Fibroblast of the conjunctiva (primary cell): ENCODE data around the gene MAML1.

Experiments
- DNase-seq: peaks from one replicate; pipeline ENCODE4 v3.0.0-alpha.2; 2010; ENCODE audit warnings: low read depth

The MAML1 gene

DNA sequence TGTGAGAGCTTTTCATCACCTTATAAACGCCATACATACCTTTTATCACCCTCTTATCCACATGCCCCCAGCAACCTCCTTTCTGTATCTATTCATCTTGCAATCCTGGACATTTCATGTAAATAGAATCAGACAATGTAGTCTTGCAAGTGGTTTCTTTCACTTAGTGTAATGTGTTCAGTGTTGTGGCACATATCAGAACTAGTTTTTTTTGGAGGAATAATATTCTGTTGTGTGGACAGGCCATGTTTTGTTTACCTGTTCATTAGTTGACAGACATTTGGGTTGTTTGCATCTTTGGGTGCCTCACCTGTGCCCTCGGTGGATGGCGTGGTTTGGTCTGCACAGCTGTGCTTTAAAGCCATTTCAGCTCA is 89.4 kb downstream of the MAML1 start:
- no peak for DNase-seq

DNA sequence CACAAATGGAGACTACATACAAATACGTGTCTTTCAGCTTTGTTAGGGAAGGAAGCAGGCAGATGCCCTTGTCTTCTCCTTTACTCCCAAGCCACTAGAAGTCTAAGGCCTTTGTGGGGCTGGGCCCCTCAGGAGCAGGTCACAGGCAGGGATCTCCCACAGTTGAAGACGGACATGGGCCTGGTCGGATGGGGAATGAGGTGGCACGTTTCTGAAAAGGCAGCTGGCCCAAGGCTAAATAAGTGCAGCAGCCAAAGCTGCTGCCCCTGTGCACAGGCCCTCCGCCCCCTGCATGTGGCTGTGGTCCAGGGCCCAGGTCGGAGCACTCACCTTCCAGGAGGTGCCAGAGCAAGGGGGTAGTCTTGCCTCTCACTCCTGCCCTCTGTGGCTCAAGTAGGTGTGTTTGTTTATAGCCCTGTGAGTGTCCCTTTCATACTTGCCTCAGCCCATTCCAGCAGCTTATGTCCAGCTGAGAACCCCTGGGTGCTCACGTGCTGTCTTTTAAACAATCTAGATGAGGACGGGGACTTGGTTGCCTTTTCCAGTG is 89.9 kb downstream of the MAML1 start:
- DNase-seq = no peak

DNA sequence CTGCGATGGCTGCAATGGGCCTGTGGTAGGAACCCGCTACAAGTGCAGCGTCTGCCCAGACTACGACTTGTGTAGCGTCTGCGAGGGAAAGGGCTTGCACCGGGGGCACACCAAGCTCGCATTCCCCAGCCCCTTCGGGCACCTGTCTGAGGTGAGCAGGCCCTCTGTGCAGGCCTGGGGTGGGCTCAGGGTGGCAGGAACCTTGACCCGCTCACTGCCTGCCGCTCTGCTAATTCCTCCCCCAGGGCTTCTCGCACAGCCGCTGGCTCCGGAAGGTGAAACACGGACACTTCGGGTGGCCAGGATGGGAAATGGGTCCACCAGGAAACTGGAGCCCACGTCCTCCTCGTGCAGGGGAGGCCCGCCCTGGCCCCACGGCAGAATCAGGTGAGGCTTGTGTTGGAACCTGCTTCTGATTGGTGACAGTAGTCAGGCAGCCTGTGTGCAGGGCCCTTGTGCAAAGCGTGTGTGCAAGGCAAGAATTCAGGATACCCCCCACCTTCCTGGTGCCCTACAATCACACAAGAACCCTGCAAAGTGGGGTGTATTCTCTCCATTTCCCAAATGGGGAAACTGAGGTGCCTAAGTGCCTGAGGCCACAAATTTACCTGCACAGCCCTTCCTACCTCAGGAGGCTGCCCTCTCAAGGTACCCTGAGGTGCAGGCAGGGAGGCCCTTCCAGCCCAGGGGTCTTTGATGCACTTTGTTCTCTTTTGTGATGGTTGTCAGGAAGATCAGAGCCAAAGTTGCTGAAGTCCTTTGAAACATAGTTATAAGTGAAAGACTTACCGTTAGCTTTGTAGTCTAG is 91.5 kb downstream of the MAML1 start:
- DNase-seq = no peak

DNA sequence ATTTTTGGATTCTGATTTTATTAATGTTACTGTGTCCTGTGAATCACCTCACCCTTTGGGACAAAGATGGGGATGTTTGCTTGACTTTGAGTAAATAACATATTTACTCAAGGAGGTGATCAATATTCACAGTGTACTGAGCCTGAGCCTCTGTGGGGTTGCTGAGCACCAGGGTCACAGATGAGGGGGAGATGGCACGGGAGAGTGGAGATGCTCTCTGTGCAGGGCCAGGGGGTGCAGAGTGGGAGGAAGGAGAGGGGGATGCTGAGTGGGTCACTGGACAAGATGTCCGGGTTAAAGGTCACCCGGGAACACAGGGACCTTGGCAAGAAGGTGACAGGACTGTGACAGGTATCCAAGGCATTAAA is 92.1 kb downstream of the MAML1 start:
- DNase-seq = no peak

DNA sequence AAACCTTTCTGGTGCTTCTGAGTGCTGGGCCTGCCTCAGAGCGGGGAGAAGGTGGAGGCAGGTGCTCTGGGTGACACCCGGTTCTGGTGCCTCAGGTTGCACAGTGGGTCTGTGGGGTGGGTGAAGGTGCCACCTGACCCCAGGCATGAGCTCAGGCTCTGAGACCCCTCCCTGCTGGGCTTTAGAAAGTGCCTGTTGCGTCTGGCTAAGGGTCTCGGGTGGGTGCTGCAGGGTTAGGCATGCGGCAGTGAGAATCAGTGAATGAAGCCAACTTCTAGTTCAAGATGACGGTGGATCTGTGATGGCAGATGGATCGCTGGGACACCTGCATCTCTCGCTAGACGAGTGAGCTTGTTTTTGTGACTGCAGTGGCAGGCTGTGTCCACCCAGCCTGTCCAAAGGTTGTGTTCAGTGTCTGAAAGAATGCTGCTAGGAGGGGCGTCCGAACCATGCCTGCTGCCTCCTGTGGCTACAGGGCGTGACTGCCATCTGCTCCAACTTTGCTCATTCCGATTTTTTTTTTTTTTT is 93.1 kb downstream of the MAML1 start:
- DNase-seq = no peak
